ENCODE measurements around the gene TTC23.

TTC23 gene

GRCh38 chr15:99165956-99166689 lies 83.3 kb downstream of the TTC23 start:
- no peak overlapping the region for H3K4me3 ChIP-seq (replicated peaks; ENCODE audit: low read depth, low read length)
- no peak for DNase-seq (ENCODE audit: low read depth)
- no peak for TF ChIP-seq CTCF (IDR thresholded peaks at IDR 0.05; ENCODE audit: low read length, missing control alignments)

GRCh38 chr15:99165020-99165790 lies 84.2 kb downstream of the TTC23 start:
- TF ChIP-seq CTCF (IDR thresholded peaks at IDR 0.05; ENCODE audit: low read length, missing control alignments), result no peak
- DNase-seq (ENCODE audit: low read depth), result no peak
- no peak overlapping the region for H3K4me3 ChIP-seq (replicated peaks; ENCODE audit: low read depth, low read length)

GRCh38 chr15:99164119-99164518 lies 85.3 kb downstream of the TTC23 start:
- TF ChIP-seq CTCF (IDR thresholded peaks at IDR 0.05; ENCODE audit: low read length, missing control alignments), result no peak
- no peak for DNase-seq (ENCODE audit: low read depth)
- no peak overlapping the region for H3K4me3 ChIP-seq (replicated peaks; ENCODE audit: low read depth, low read length)

- no peak for TF ChIP-seq CTCF (IDR thresholded peaks at IDR 0.05; ENCODE audit: low read length, missing control alignments)
- DNase-seq (ENCODE audit: low read depth), result no peak
- no peak overlapping the region for H3K4me3 ChIP-seq (replicated peaks; ENCODE audit: low read depth, low read length)
Observed at GRCh38 chr15:99163271-99164062, 85.9 kb downstream of the TTC23 start.

- TF ChIP-seq CTCF (IDR thresholded peaks at IDR 0.05; ENCODE audit: low read length, missing control alignments), result no peak
- H3K4me3 ChIP-seq (replicated peaks; ENCODE audit: low read depth, low read length), result no peak overlapping the region
- DNase-seq (ENCODE audit: low read depth), result no peak
Observed at GRCh38 chr15:99158626-99159412, 90.6 kb downstream of the TTC23 start.

GRCh38 chr15:99157456-99157855 lies 91.9 kb downstream of the TTC23 start:
- no peak overlapping the region for H3K4me3 ChIP-seq (replicated peaks; ENCODE audit: low read depth, low read length)
- TF ChIP-seq CTCF (IDR thresholded peaks at IDR 0.05; ENCODE audit: low read length, missing control alignments), result no peak
- DNase-seq (ENCODE audit: low read depth), result no peak

Measured in fibroblast of pulmonary artery (primary cell).